Measurements from ENCODE around the gene SLC28A3.

Gene SLC28A3

GRCh38 chr9:84229191-84229590 is 111.4 kb downstream of the SLC28A3 start:
- no peak for TF ChIP-seq POLR2A (IDR thresholded peaks at IDR 0.05; ENCODE audit: low read depth, low read length)
- FAIRE-seq (no peak), DNase-seq (ENCODE audit: insufficient read length, low spot score) (no peak)

GRCh38 chr9:84228130-84228720 is 112.3 kb downstream of the SLC28A3 start:
- TF ChIP-seq POLR2A (IDR thresholded peaks at IDR 0.05; ENCODE audit: low read depth, low read length): no peak
- DNase-seq (ENCODE audit: insufficient read length, low spot score) (no peak), FAIRE-seq (no peak)

GRCh38 chr9:84226126-84226525 is 114.4 kb downstream of the SLC28A3 start:
- DNase-seq (ENCODE audit: insufficient read length, low spot score) (no peak), FAIRE-seq (no peak)
- TF ChIP-seq POLR2A (IDR thresholded peaks at IDR 0.05; ENCODE audit: low read depth, low read length): no peak
